ENCODE results near the gene PCDHGA1. TPM values are rescaled to one million over a fixed set of nuclear protein-coding genes. Genes with fewer than 3 reads are reported as not detected.

The PCDHGA1 gene
- polyA plus RNA-seq, 2 of the 4 experiments (the other 2 are of a cell fraction) = 0.32 to 0.71 TPM

DNA sequence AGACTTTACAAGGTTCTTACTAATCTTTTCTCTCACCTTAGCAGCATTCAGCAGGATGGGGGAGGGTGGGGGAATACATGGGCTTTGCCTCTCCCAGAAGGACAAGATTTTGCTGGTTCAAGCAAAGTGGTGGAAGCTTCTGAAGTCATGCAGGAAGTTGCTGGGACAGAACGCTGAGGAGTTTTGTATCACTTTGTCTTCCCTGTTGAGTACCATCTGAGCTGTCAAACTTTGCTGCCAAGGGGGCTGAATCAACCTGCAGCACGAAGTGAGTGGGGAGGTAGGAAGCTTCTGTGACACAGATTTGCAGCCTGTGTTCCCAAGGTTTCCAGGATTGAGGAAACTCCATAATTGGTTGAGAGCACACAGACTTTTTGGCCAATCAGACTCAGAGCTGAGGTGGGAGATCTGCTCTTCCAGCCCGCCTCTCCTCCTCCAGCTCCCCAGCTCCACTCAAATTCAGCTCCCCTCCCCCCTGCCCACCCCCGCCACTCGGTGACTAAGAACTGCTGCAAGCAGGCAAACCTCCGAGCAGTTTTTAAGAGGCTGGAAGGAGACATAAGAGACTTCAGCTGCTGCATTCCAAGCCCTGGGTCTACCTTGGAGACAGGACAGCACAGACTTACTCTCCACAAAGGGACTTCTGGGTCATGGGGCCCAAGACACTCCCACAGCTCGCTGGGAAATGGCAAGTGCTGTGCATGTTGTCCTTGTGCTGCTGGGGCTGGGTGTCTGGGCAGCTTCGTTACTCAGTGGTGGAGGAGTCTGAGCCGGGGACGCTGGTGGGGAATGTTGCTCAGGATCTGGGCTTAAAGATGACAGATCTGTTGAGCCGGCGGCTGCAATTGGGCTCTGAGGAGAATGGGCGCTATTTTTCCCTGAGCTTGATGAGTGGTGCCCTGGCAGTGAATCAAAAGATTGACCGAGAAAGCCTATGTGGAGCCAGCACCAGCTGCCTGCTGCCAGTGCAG lies 158.6 kb downstream of the PCDHGA1 start, which contains the start of gene PCDHGC5:
PCDHGC5 (plus strand) TSS at position 491 of the 971 bp plus-strand sequence; CDS start at position 651, 160 bp downstream.
- ChIA-PET CTCF (interaction anchor here (1.0 to 2.2 kb wide), 4 partner anchors 12 to 75 kb away, joined by 3 to 8 read pairs (median 4); no protein-coding TSS in a partner anchor), POLR2A (no interaction called here)
- ATAC-seq (peak in 1 of 2 experiments; percentile 13; a peak in 3 of 6 replicates), FAIRE-seq (no peak), DNase-seq (ENCODE audit: low read depth in 1 of 2, low spot score in 1 of 2) (no peak)
- no peak within 1 kb of the TSS for H3K4me2 ChIP-seq
- H3K9me3 ChIP-seq = no peaks in the 10 kb centered on the region
- TF ChIP-seq FOSL2 (IDR thresholded peaks at IDR 0.05) (no peak), FOSL2 (CRISPR knock-in tag; IDR thresholded peaks at IDR 0.05) (no peak), JUNB (IDR thresholded peaks at IDR 0.05) (no peak), RCOR1 (IDR thresholded peaks at IDR 0.05; ENCODE audit: low read depth, low read length) (no peak)
- TF ChIP-seq, protein P1, sequence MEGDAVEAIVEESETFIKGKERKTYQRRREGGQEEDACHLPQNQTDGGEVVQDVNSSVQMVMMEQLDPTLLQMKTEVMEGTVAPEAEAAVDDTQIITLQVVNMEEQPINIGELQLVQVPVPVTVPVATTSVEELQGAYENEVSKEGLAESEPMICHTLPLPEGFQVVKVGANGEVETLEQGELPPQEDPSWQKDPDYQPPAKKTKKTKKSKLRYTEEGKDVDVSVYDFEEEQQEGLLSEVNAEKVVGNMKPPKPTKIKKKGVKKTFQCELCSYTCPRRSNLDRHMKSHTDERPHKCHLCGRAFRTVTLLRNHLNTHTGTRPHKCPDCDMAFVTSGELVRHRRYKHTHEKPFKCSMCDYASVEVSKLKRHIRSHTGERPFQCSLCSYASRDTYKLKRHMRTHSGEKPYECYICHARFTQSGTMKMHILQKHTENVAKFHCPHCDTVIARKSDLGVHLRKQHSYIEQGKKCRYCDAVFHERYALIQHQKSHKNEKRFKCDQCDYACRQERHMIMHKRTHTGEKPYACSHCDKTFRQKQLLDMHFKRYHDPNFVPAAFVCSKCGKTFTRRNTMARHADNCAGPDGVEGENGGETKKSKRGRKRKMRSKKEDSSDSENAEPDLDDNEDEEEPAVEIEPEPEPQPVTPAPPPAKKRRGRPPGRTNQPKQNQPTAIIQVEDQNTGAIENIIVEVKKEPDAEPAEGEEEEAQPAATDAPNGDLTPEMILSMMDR (IDR thresholded peaks at IDR 0.05) = no peak
- TF ChIP-seq, protein P2, sequence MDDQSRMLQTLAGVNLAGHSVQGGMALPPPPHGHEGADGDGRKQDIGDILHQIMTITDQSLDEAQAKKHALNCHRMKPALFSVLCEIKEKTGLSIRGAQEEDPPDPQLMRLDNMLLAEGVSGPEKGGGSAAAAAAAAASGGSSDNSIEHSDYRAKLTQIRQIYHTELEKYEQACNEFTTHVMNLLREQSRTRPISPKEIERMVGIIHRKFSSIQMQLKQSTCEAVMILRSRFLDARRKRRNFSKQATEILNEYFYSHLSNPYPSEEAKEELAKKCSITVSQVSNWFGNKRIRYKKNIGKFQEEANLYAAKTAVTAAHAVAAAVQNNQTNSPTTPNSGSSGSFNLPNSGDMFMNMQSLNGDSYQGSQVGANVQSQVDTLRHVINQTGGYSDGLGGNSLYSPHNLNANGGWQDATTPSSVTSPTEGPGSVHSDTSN (IDR thresholded peaks at IDR 0.05) = no peak
- TF ChIP-seq, protein P3, sequence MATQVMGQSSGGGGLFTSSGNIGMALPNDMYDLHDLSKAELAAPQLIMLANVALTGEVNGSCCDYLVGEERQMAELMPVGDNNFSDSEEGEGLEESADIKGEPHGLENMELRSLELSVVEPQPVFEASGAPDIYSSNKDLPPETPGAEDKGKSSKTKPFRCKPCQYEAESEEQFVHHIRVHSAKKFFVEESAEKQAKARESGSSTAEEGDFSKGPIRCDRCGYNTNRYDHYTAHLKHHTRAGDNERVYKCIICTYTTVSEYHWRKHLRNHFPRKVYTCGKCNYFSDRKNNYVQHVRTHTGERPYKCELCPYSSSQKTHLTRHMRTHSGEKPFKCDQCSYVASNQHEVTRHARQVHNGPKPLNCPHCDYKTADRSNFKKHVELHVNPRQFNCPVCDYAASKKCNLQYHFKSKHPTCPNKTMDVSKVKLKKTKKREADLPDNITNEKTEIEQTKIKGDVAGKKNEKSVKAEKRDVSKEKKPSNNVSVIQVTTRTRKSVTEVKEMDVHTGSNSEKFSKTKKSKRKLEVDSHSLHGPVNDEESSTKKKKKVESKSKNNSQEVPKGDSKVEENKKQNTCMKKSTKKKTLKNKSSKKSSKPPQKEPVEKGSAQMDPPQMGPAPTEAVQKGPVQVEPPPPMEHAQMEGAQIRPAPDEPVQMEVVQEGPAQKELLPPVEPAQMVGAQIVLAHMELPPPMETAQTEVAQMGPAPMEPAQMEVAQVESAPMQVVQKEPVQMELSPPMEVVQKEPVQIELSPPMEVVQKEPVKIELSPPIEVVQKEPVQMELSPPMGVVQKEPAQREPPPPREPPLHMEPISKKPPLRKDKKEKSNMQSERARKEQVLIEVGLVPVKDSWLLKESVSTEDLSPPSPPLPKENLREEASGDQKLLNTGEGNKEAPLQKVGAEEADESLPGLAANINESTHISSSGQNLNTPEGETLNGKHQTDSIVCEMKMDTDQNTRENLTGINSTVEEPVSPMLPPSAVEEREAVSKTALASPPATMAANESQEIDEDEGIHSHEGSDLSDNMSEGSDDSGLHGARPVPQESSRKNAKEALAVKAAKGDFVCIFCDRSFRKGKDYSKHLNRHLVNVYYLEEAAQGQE (IDR thresholded peaks at IDR 0.05) = no peak
- H3K4me3 ChIP-seq = no peak within 1 kb of the TSS
- H3K27ac ChIP-seq = no peak within 1 kb of the TSS
- no peaks in the 10 kb centered on the region for H3K4me1 ChIP-seq
- WGBS (ENCODE audit: missing lambda C conversion rate) = 33% methylated on average over 6 of the region's 14 CpGs

DNA sequence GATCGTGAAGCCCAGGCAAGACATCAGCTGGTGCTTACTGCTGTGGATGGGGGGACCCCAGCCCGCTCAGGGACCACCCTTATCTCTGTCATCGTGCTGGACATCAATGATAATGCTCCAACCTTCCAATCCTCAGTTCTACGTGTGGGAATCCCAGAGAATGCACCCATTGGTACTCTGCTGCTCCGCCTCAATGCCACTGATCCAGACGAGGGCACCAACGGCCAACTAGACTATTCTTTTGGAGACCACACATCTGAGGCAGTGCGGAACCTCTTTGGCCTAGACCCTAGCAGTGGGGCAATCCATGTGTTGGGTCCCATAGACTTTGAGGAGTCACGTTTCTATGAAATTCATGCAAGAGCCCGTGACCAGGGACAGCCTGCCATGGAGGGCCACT lies 159.5 kb downstream of the PCDHGA1 start:
- WGBS (ENCODE audit: missing lambda C conversion rate) = 34% methylated on average over 10 of the region's 10 CpGs
- Histone ChIP-seq H3K4me3 (no peak overlapping the region), H3K9me3 (no peaks in the 10 kb centered on the region), H3K27ac (no peak overlapping the region), H3K4me1 (no peaks in the 10 kb centered on the region), H3K4me2 (no peak overlapping the region)
- DNase-seq (ENCODE audit: low read depth in 1 of 2, low spot score in 1 of 2) (no peak), FAIRE-seq (no peak), ATAC-seq (no peak)
- TF ChIP-seq ZFP36 (IDR thresholded peaks at IDR 0.05; ENCODE audit: borderline replicate concordance, partially characterized antibody) = no peak
- TF ChIP-seq KDM5A (IDR thresholded peaks at IDR 0.05) = no peak
- no peak for TF ChIP-seq CEBPB (IDR thresholded peaks at IDR 0.05)
- no peak for TF ChIP-seq FOSB (CRISPR knock-in tag; IDR thresholded peaks at IDR 0.05)
- no peak for TF ChIP-seq MAFK (IDR thresholded peaks at IDR 0.05; ENCODE audit: partially characterized antibody)
- no peak for TF ChIP-seq ESRRA (IDR thresholded peaks at IDR 0.05; ENCODE audit: borderline replicate concordance, low read length)
- no peak for TF ChIP-seq JUN (IDR thresholded peaks at IDR 0.05)
- TF ChIP-seq, protein P4, sequence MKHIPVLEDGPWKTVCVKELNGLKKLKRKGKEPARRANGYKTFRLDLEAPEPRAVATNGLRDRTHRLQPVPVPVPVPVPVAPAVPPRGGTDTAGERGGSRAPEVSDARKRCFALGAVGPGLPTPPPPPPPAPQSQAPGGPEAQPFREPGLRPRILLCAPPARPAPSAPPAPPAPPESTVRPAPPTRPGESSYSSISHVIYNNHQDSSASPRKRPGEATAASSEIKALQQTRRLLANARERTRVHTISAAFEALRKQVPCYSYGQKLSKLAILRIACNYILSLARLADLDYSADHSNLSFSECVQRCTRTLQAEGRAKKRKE (CRISPR knock-in tag; IDR thresholded peaks at IDR 0.05; ENCODE audit: low read depth) = no peak
- TF ChIP-seq, protein P5, sequence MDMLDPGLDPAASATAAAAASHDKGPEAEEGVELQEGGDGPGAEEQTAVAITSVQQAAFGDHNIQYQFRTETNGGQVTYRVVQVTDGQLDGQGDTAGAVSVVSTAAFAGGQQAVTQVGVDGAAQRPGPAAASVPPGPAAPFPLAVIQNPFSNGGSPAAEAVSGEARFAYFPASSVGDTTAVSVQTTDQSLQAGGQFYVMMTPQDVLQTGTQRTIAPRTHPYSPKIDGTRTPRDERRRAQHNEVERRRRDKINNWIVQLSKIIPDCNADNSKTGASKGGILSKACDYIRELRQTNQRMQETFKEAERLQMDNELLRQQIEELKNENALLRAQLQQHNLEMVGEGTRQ (IDR thresholded peaks at IDR 0.05) = no peak
- TF ChIP-seq ZNF302 (CRISPR knock-in tag; IDR thresholded peaks at IDR 0.05) = no peak
- TF ChIP-seq, protein P6, sequence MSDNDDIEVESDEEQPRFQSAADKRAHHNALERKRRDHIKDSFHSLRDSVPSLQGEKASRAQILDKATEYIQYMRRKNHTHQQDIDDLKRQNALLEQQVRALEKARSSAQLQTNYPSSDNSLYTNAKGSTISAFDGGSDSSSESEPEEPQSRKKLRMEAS (IDR thresholded peaks at IDR 0.05) = no peak
- POLR2A ChIA-PET = no interaction called here
- CTCF ChIA-PET = interaction anchor here (1.9 to 2.2 kb wide), 2 partner anchors 10 to 35 kb away, joined by 4 to 8 read pairs; no protein-coding TSS in a partner anchor
